CD4-positive, alpha-beta T cell treated with Interleukin-4 for 1 hour (primary cell): Measurements from ENCODE around the gene ATF6B.
"Not testable (repeated sequence)": the region's sequence is repeated elsewhere in the genome, so short reads cannot be mapped to it uniquely, and the experiment has no call there.

Source experiments
- DNase-seq, 2 donors: peaks; one replicate each; pipeline ENCODE4 v3.0.0-alpha.2; 2020 to 2022

ATF6B gene

GRCh38 chr6:32079566-32080290 lies 48.3 kb downstream of the ATF6B start:
- DNase-seq = no peak

- no peak for DNase-seq
Measured at GRCh38 chr6:32076321-32076809, 51.7 kb downstream of the ATF6B start.

DNA sequence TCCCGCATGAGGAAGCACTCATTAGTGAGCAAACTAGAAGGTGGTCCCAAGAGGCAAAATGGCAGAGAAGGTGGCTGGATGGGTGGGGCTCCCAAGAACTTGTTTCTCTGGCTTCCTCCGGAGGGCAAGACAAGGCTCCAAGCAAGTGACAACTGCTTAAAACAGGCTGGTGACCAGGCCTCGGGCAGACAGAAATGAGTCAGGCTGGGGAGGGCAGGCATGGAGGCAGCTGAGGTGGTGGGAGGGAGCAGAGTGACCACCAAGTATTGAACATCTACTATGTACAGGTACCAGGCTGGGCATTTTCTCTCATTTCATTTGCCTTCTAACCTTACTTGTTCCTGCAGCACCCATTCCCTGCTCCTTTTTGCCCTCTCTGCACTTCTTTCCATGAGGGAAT lies 52.3 kb downstream of the ATF6B start:
- DNase-seq = no peak

GRCh38 chr6:32074996-32075532 lies 53.0 kb downstream of the ATF6B start:
- DNase-seq = no peak

DNA sequence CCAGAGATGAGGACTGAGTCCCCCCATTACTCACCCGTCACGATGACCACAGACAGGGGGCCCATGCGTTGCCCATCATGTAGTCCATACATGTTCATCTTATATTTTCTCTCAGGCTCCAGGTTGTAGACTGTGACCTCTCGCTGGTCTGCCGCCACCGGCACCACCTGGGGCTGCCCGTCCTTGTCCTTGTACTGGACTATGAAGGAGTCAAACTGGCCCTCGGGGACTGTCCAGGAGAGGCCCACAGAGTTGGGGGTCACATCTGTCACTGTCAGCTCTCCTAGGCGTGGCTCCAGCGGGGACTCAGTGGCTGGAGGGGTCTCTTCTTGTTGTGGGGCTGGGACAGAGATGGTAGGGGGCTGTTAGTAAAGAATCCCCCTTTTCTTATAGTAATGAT lies 54.4 kb downstream of the ATF6B start:
- no peak for DNase-seq

- no peak for DNase-seq
Measured at GRCh38 chr6:32073101-32073500, 54.9 kb downstream of the ATF6B start.

GRCh38 chr6:32070814-32071543 lies 57.1 kb downstream of the ATF6B start:
- no peak for DNase-seq

DNA sequence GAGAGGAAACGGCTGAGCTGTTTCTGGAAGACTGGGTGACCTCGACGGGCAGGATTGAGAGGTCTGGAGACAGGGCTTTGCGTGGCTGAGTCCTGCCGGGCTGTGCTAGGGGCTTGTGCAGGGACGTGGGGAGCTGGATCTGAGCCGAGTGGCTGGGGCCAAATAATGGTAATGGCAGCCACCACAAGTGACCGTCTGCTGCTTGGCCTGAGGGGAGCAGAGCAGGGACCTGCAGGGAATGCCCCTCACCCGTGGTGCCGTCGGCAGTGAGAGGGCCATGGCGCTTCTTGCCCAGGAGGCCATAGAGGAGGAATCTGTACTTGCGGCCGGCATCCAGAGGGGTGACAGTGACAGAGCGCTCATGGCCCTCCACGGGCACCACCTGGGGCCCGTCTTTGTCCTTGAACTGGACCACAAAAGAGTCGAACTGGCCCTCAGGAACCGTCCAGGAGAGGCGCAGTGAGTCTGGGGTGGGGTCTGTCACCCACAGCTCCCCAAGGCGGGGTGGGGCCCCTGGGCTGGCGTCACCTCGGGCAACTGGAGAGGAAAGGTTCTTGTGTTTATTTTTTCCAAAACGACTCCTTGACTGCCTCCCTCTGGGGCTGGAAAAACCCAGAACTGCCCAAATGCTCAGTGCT lies 58.0 kb downstream of the ATF6B start:
- no peak for DNase-seq

- no peak for DNase-seq
Measured at GRCh38 chr6:32069460-32069859, 58.6 kb downstream of the ATF6B start.

DNA sequence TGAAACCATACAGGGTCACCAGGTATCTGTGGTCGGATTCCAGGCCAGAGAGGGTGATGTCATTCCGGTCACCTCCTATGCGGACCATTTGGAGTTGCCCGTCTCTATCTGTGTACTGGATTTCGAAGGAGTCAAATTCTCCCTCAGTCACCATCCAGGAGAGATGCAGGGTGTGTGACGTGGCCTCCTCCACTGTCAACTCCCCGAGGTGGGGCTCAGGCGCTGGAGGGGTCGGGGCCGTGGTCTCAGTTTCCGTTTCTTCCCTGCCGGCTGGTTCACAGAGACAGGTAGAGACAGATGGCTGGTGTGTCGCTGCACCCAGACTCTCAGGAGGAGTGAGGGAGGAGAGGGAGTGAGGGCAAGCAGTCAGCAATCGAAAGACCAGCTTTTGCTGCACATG lies 59.2 kb downstream of the ATF6B start:
- DNase-seq = no peak

- DNase-seq = not testable (repeated sequence)
Measured at GRCh38 chr6:32068315-32068714, 59.7 kb downstream of the ATF6B start.

GRCh38 chr6:32067521-32067920 lies 60.5 kb downstream of the ATF6B start:
- DNase-seq = not testable (repeated sequence)
